ENCODE data around the gene SYT1. TPM values are rescaled to one million over a fixed set of nuclear protein-coding genes. Genes with fewer than 3 reads are reported as not detected.

The SYT1 gene
- total RNA-seq, 1 donor from 2014 or later, result 0.79 TPM

- Histone ChIP-seq H3K27me3 (ENCODE audit: control insufficient read depth, insufficient read depth, low read length) (no peaks in the 10 kb centered on the region), H3K4me3 (ENCODE audit: low read depth, low read length) (no peak overlapping the region), H3K36me3 (ENCODE audit: control insufficient read depth, insufficient read depth, low read length) (no peaks in the 10 kb centered on the region)
- peak; percentile 74 for DNase-seq (ENCODE audit: low read depth)
- no peak for FAIRE-seq
- TF ChIP-seq CTCF (IDR thresholded peaks at IDR 0.05; ENCODE audit: insufficient read depth, low read length, severe bottlenecking), result no peak
These were observed 577.0 kb downstream of the SYT1 start for GRCh38 chr12:79441534-79441933.

DNA sequence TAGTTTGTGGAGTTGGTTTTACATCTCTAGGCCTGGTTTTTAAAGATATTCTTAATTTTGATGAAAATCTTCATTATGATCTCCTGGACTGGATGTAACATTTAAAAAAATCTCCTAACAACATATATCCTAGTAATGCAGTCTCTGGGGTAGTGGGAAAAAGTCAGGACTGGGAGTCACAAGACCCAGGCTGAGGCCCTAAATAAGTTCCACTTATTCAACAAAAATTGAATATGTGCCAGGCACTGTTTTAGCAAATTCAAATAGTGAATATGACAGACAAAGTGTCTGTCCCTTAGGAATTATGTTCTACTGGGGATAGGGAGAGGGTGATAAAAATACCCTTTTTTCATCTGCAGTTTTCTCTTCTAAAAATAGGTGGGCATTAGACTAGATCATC is 577.8 kb downstream of the SYT1 start:
- Histone ChIP-seq H3K27me3 (ENCODE audit: control insufficient read depth, insufficient read depth, low read length) (no peaks in the 10 kb centered on the region), H3K36me3 (ENCODE audit: control insufficient read depth, insufficient read depth, low read length) (no peaks in the 10 kb centered on the region), H3K4me3 (ENCODE audit: low read depth, low read length) (no peak overlapping the region)
- TF ChIP-seq CTCF (IDR thresholded peaks at IDR 0.05; ENCODE audit: insufficient read depth, low read length, severe bottlenecking), result no peak
- no peak for DNase-seq (ENCODE audit: low read depth)
- no peak for FAIRE-seq

GRCh38 chr12:79444089-79444488 is 579.5 kb downstream of the SYT1 start:
- FAIRE-seq, result no peak
- Histone ChIP-seq H3K4me3 (ENCODE audit: low read depth, low read length) (no peak overlapping the region), H3K36me3 (ENCODE audit: control insufficient read depth, insufficient read depth, low read length) (no peaks in the 10 kb centered on the region), H3K27me3 (ENCODE audit: control insufficient read depth, insufficient read depth, low read length) (no peaks in the 10 kb centered on the region)
- no peak for TF ChIP-seq CTCF (IDR thresholded peaks at IDR 0.05; ENCODE audit: insufficient read depth, low read length, severe bottlenecking)
- DNase-seq (ENCODE audit: low read depth), result peak; percentile 58

- no peak for FAIRE-seq
- H3K36me3 ChIP-seq (ENCODE audit: control insufficient read depth, insufficient read depth, low read length), result no peaks in the 10 kb centered on the region
These were observed 584.2 kb downstream of the SYT1 start for GRCh38 chr12:79448816-79449215.

DNA sequence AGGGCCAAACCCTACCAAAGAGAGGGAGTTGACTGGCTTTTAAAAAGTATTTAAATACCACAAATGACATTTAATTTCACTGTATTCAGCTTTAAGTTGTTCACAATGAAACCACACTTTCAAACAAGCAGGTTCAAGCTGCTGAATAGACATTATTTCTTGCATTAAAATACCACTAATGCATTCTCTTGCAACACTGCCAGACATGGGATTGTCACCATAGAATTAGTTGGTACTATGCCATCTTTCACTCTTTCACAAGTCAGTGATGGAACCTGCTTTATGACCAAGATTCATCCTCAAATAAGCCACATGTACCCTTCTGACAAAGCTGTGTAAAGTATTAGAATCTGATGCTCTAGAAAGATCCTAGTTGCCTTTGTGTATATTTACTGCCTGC is 586.8 kb downstream of the SYT1 start:
- no peak for TF ChIP-seq CTCF (IDR thresholded peaks at IDR 0.05; ENCODE audit: insufficient read depth, low read length, severe bottlenecking)
- no peak overlapping the region for H3K4me3 ChIP-seq (ENCODE audit: low read depth, low read length)
- no peak for DNase-seq (ENCODE audit: low read depth)
- no peaks in the 10 kb centered on the region for H3K36me3 ChIP-seq (ENCODE audit: control insufficient read depth, insufficient read depth, low read length)
- no peaks in the 10 kb centered on the region for H3K27me3 ChIP-seq (ENCODE audit: control insufficient read depth, insufficient read depth, low read length)
- no peak for FAIRE-seq

More at GRCh38 chr12:79448816-79449215, 584.2 kb downstream of the SYT1 start:
- TF ChIP-seq CTCF (IDR thresholded peaks at IDR 0.05; ENCODE audit: insufficient read depth, low read length, severe bottlenecking), result no peak
- no peak overlapping the region for H3K4me3 ChIP-seq (ENCODE audit: low read depth, low read length)
- no peak for DNase-seq (ENCODE audit: low read depth)
- H3K27me3 ChIP-seq (ENCODE audit: control insufficient read depth, insufficient read depth, low read length), result no peaks in the 10 kb centered on the region

- FAIRE-seq (no peak), DNase-seq (ENCODE audit: low read depth) (peak; percentile 87)
- Histone ChIP-seq H3K4me3 (ENCODE audit: low read depth, low read length) (no peak overlapping the region), H3K27me3 (ENCODE audit: control insufficient read depth, insufficient read depth, low read length) (no peaks in the 10 kb centered on the region), H3K36me3 (ENCODE audit: control insufficient read depth, insufficient read depth, low read length) (no peaks in the 10 kb centered on the region)
- no peak for TF ChIP-seq CTCF (IDR thresholded peaks at IDR 0.05; ENCODE audit: insufficient read depth, low read length, severe bottlenecking)
These were observed 587.4 kb downstream of the SYT1 start for GRCh38 chr12:79451978-79452377.

Measured in bronchial epithelial cell (primary cell).